ENCODE results near the gene SEMA7A. TPM values are rescaled to one million over a fixed set of nuclear protein-coding genes. Genes with fewer than 3 reads are reported as not detected.

The SEMA7A gene
- total and polyA plus RNA-seq, 2 donors from 2014 or later, result 2.8 to 3.6 TPM

- H3K36me3 ChIP-seq (ENCODE audit: control insufficient read depth in 2 of 3, insufficient read depth in 3 of 3, low read length in 3 of 3), result no peaks in the 10 kb centered on the region
- no peak overlapping the region for H3K27ac ChIP-seq (ENCODE audit: low read depth in 2 of 2, low read length in 2 of 2)
- H3K9ac ChIP-seq (ENCODE audit: low read length in 3 of 3), result no peak overlapping the region
- H3K27me3 ChIP-seq (ENCODE audit: control insufficient read depth, insufficient read depth, low read length), result no peaks in the 10 kb centered on the region
- DNase-seq (no peak), FAIRE-seq (no peak)
- peaks cover 0 to 5% (median 4%) of the 10 kb centered on the region in 3 donors for H3K4me1 ChIP-seq (ENCODE audit: control insufficient read depth in 2 of 3, insufficient read depth in 2 of 3, low read depth in 1 of 3, low read length in 3 of 3)
- no peak overlapping the region for H3K4me3 ChIP-seq (ENCODE audit: low read length in 3 of 3)
- no peaks in the 10 kb centered on the region for H3K9me3 ChIP-seq (ENCODE audit: control insufficient read depth in 2 of 3, insufficient read depth in 1 of 3, low read length in 3 of 3)
- intact Hi-C loops (cut with DNase I), result no loop called here
- TF ChIP-seq, protein P1, sequence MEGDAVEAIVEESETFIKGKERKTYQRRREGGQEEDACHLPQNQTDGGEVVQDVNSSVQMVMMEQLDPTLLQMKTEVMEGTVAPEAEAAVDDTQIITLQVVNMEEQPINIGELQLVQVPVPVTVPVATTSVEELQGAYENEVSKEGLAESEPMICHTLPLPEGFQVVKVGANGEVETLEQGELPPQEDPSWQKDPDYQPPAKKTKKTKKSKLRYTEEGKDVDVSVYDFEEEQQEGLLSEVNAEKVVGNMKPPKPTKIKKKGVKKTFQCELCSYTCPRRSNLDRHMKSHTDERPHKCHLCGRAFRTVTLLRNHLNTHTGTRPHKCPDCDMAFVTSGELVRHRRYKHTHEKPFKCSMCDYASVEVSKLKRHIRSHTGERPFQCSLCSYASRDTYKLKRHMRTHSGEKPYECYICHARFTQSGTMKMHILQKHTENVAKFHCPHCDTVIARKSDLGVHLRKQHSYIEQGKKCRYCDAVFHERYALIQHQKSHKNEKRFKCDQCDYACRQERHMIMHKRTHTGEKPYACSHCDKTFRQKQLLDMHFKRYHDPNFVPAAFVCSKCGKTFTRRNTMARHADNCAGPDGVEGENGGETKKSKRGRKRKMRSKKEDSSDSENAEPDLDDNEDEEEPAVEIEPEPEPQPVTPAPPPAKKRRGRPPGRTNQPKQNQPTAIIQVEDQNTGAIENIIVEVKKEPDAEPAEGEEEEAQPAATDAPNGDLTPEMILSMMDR (IDR thresholded peaks at IDR 0.05; ENCODE audit: borderline replicate concordance, extremely low read depth, insufficient read depth), result no peak
These were observed 8.7 kb downstream of the SEMA7A start for GRCh38 chr15:74424901-74425528.

DNA sequence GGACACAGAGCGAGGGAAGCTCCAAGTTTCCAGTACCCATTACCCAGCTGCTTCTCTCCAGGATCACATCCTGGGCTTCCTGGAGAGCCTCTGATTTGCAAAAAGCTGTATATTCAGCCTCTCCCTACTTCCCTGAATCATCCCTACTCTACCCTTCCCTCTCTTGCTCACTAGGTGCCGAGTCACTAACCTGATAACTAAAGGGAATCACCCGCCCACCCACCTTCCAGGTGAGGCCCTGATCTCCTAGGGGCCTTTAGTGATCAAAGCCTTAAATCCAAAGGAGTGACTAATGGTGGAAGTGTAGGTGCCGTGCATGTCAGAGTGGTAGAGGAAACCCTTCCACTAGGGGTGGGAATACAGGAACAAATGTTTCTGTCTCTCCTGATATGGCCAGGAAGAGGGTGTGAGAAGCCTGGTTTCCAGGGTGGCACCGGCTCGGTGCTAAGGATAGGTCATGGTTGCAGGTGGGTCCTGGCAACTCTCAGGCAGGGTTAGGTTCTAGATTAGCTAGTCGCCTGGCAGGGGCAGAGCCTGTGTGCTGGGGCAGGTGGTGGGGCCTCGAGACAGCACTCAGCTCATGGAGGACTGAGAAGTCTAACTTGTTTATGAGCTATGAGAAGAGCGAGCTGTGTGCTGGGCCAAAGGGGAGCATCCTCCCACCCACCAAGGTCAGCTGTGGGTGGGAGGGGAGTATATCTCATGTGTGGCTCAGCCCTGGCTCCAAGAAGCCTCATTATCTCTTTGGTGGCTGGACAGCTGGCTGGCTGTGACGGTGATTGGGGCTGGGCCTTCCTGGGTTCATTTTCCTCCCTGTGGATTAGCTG is 10.1 kb downstream of the SEMA7A start:
- H3K27me3 ChIP-seq (ENCODE audit: control insufficient read depth, insufficient read depth, low read length), result no peaks in the 10 kb centered on the region
- FAIRE-seq (no peak), DNase-seq (peak in 3 of 5 donors; percentile 23 to 50 (median 47))
- H3K4me1 ChIP-seq (ENCODE audit: control insufficient read depth in 2 of 3, insufficient read depth in 2 of 3, low read depth in 1 of 3, low read length in 3 of 3), result peaks cover 0 to 5% (median 4%) of the 10 kb centered on the region in 3 donors
- TF ChIP-seq, protein P1 (IDR thresholded peaks at IDR 0.05; ENCODE audit: borderline replicate concordance, extremely low read depth, insufficient read depth), result no peak
- H3K36me3 ChIP-seq (ENCODE audit: control insufficient read depth in 2 of 3, insufficient read depth in 3 of 3, low read length in 3 of 3), result no peaks in the 10 kb centered on the region
- H3K27ac ChIP-seq (ENCODE audit: low read depth in 2 of 2, low read length in 2 of 2), result no peak overlapping the region
- no peak overlapping the region for H3K9ac ChIP-seq (ENCODE audit: low read length in 3 of 3)
- intact Hi-C loops (cut with DNase I), result no loop called here
- H3K4me3 ChIP-seq (ENCODE audit: low read length in 3 of 3), result no peak overlapping the region
- no peaks in the 10 kb centered on the region for H3K9me3 ChIP-seq (ENCODE audit: control insufficient read depth in 2 of 3, insufficient read depth in 1 of 3, low read length in 3 of 3)

- Histone ChIP-seq H3K4me3 (ENCODE audit: low read length in 3 of 3) (no peak overlapping the region), H3K27me3 (ENCODE audit: control insufficient read depth, insufficient read depth, low read length) (no peaks in the 10 kb centered on the region), H3K36me3 (ENCODE audit: control insufficient read depth in 2 of 3, insufficient read depth in 3 of 3, low read length in 3 of 3) (no peaks in the 10 kb centered on the region), H3K27ac (ENCODE audit: low read depth in 2 of 2, low read length in 2 of 2) (no peak overlapping the region), H3K9me3 (ENCODE audit: control insufficient read depth in 2 of 3, insufficient read depth in 1 of 3, low read length in 3 of 3) (no peaks in the 10 kb centered on the region), H3K4me1 (ENCODE audit: control insufficient read depth in 2 of 3, insufficient read depth in 2 of 3, low read depth in 1 of 3, low read length in 3 of 3) (peaks cover 0 to 5% (median 4%) of the 10 kb centered on the region in 3 donors), H3K9ac (ENCODE audit: low read length in 3 of 3) (no peak overlapping the region)
- no peak for FAIRE-seq
- TF ChIP-seq, protein P1 (IDR thresholded peaks at IDR 0.05; ENCODE audit: borderline replicate concordance, extremely low read depth, insufficient read depth), result no peak
- intact Hi-C loops (cut with DNase I), result no loop called here
- DNase-seq, result peak in 3 of 5 donors; percentile 33 to 61 (median 56)
These were observed 10.9 kb downstream of the SEMA7A start for GRCh38 chr15:74422652-74423430.

All from kidney (tissue), 14 donors.